Stimulated activated CD8-positive, alpha-beta memory T cell treated with anti-CD3 and anti-CD28 coated beads, Interleukin-12 subunit alpha, Interleukin-12 subunit beta, amount 100 ng/mL, for 24 hours (primary cell): ENCODE measurements around the gene C16orf92.

Experiments
- DNase-seq: peaks from one replicate; pipeline ENCODE4 v3.0.0-alpha.2; 2020; ENCODE audit errors: extremely low read depth

Gene C16orf92, protein sequence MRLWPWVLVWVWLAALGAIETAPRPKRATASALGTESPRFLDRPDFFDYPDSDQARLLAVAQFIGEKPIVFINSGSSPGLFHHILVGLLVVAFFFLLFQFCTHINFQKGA

DNA sequence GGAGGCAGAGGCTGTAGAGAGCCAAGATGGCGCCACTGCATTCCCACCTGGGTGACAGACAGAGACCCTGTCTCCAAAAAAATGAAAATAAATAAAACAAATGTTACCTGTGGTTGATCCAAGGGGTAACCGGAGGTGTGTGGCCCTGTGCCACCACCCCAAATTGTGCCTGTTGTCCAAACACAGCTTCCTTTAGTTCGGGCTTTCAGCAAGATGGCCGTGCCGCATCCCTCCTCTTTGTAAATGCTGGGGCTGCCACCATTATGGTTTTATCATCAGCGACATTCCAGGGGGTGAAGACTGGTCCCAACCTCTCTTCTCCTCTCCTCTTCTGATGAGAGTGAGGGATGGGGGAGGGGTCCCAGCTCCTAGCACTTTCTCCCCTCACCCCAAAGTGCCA lies at the start of gene C16orf92:
TSS of gene C16orf92 (plus strand) at position 312 of the 400 bp plus-strand sequence. CDS start 143 bp downstream, outside the sequence.
- DNase-seq: no peak

DNA sequence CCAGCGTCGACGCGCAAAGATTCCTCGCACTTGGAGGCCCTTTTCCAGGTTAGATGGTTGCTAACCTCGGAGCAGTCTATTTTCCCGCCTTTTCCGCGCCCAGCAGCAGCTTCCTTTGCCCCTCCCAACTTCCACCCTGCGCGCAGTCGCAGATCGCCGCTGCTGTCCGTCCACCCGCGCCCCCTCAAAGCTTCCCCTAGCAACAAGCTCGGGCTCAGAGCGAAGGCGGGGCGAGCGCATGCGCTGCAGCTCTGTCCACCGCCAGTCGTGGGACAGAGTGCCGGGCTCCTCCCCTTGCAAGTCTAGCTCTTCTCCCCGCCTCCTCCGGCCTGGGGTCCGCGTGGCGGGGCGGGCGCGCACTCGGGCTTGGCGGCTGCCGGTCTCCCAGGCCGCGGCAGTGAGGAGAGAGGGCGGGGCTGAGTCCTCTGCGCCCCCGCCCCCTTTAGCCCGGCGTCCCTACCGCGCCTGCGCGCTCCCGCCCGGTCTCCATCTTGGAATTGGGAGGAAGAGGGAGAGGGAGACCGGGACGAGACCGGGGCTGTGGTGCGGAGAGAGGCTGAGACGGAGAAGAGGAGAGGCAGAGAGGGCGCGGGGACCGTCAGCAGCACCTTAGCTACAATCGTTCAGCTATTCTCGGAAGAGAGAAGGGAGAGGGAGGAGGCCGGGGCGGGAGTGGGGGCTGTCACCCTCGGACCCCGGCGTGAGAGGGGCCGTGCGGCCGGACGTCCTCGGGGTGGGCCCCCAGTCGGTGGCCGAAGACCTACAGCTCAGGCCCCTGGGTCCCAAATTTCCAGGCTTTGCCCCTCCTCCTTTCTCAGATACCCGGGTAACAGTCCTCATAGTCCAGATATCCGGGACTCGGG lies 49.4 kb upstream of the C16orf92 start, which contains the start of gene TAOK2:
TSS of gene TAOK2 (plus strand) at position 485 of the 863 bp plus-strand sequence. CDS start 3,905 bp downstream, outside the sequence.
- DNase-seq: peak; percentile 95

DNA sequence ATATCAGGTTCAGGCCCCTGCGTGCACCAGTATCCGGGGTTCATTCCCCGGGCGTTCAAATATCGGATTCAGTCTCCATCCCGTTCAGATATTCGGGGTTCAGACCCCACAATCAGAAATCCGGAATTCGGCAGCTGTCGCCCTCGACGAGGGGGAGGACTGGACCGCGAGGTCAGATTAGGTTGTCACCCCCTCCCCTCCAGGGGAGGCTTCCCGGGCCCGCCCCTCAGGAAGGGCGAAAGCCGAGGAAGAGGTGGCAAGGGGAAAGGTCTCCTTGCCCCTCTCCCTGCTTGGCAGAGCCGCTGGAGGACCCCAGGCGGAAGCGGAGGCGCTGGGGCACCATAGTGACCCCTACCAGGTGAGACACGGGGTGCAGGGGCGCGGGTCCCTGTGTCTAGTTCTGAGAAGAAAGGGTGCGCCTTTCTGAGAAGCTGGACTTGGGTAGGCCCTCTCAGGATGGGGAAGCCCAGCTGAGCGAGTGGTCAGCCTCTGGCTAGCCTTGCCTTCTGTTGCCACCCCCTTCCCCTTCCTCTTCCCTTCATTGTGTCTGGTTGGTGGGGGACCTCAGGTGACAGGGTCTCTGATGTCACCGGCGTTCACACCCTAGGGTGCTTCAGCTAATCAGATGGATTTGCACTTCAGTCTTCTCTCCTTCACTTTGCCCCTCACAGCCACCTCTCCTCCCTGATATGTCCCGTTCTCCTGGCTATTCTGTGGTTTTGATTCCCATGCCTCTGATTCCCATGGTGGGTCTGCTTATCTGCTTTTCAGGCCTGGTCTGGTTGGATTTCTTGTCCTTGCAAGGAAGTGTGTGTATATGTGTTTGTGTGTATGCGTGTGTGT lies 48.5 kb upstream of the C16orf92 start:
- DNase-seq: no peak

DNA sequence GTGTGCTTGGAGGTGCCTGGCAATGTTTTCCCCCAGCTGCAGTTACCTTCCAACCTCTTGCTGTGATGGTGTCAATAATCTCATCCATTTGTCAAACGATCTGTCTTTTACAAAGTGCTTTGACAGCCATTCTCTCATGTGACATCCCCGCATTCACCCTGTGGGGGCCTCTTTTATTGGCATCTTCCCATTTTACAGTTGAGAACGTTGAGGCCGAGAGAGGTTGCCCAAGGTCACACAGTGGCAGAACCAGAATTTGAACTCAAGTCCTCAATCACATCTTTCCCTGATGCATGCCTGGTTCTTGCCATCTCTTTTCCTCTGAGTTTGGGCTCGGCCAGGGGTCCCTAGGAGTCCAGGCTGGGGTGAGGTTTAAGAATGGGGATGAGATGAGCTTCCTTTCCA lies 47.9 kb upstream of the C16orf92 start:
- DNase-seq: no peak

DNA sequence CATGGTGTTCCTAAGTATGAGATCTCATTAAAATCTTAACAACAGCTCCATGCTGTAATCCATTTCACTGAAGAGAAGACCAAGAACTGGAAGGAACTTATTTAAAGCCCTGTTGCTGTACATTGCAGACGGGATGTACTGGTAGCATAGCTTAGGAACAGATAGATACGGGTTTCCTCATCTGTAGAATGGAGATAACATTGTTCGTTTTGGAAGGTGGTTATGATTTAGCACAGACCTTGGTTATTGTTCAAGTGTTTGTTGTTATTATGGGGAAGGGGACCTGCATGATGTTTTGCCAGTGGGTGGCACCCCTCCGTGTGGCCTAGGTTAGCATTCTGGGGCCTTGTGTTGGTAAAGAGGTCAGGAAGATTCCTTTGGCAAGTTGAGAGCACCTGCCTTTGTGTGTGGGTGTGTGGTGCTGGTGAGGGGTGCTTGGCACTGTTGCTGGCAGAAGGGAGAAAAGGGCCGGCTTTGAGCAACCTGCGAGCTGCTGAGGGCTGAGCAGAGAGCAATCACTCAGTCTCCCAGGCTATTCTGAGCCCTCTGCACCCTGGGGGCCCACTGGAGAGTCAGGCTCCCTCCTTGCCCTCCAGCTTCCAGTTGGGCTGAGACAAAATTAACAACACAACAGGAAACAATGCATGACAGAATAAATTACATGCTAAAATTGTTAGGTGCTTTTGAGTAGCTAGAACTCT lies 47.0 kb upstream of the C16orf92 start:
- DNase-seq: no peak

DNA sequence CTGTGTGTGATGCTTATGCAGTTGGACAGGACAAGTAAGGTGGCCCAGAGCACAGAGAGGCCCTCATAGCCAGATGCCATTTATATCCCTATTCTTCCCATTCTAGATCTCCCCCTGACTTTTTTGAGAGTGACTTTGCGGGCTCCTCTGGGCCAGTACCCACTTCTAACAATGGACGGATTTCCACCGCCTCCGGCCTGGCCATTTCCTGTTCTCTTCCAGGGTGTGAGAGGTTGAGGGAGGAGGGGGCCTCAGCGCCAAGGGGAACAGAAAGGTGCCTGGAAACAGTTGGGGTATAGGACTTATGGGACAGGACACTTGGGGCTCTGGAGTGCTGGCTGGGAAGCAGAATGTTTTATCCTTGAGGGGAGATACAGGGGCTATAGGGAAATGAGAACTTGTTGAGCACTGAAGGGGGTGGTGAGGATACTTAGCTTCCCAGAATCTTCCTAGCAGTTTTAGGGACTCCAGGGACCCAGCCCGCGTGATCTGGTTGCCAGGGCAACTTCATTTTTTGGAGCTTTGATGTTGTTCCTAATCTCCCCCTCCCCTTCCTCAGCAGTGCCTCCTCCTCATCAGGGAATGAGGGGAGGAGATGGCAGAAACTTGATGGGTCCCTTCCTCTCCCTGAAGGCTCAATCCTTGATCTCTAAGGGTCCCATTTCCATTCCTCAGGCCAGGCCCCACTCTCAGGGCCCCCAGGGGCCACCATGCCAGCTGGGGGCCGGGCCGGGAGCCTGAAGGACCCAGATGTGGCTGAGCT lies 45.8 kb upstream of the C16orf92 start:
- DNase-seq: no peak

DNA sequence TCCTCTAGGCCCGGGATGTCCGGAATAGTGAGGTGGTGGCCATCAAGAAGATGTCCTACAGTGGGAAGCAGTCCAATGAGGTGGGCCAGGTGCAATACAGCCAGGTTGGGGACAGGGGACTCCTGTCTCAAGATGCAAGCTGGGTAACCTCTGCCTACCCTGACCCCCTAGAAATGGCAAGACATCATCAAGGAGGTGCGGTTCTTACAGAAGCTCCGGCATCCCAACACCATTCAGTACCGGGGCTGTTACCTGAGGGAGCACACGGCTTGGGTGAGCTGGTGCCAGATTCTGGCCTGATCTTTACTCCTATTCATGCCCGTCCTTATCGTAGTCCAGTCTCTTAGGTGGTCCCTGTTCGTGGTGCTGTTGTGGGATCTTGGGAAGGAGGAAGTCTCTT lies 44.9 kb upstream of the C16orf92 start:
- DNase-seq: no peak

DNA sequence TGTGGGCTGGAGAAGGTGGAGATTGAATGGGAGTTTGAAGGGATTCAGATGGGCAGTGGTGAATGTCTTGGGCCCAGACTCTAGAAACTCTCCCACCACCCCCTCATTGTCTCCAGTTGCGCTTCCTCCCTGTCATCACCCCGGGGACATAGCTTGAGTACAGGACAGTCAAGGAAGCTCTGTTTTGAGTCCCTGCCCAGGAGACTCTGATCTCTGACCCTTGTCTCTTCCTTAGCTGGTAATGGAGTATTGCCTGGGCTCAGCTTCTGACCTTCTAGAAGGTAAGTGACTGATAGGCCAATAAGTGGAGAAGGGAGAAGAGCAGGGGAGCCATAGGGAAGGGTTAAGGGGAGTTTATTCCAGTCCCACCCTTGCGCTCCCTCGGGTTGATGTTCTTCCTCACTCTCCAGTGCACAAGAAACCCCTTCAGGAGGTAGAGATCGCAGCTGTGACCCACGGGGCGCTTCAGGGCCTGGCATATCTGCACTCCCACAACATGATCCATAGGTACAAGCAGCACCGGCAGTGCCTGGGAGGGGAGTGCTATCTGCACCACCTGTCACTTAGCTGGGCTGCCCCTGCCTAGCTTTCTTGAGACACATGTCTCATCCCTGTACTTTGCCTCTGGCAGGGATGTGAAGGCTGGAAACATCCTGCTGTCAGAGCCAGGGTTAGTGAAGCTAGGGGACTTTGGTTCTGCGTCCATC lies 44.3 kb upstream of the C16orf92 start:
- no peak for DNase-seq

DNA sequence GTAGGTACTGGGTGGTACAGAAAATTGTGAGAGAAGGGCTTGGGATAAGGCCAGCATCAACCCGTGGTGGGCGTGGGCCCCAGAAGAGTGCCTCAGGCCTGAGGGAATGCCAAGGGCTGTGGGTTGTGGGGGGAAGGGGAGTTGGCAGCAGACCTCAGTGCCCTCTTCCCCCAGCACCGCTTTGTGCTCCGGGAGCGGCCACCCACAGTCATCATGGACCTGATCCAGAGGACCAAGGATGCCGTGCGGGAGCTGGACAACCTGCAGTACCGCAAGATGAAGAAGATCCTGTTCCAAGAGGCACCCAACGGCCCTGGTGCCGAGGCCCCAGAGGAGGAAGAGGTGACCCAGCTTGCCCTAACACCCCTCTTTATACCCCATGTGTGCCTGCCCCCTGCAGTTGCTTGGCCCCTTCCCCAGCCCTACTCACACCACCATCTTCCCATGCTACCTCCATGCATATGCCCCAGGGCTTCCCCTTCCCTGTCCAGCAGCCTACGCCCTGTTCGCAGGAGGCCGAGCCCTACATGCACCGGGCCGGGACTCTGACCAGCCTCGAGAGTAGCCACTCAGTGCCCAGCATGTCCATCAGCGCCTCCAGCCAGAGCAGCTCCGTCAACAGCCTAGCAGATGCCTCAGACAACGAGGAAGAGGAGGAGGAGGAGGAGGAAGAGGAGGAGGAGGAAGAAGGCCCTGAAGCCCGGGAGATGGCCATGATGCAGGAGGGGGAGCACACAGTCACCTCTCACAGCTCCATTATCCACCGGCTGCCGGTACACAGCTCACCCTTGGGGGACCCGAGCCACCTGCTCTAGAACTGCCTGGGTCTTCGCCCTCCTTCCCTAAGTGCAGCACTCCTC lies 40.2 kb upstream of the C16orf92 start:
- DNase-seq: no peak

DNA sequence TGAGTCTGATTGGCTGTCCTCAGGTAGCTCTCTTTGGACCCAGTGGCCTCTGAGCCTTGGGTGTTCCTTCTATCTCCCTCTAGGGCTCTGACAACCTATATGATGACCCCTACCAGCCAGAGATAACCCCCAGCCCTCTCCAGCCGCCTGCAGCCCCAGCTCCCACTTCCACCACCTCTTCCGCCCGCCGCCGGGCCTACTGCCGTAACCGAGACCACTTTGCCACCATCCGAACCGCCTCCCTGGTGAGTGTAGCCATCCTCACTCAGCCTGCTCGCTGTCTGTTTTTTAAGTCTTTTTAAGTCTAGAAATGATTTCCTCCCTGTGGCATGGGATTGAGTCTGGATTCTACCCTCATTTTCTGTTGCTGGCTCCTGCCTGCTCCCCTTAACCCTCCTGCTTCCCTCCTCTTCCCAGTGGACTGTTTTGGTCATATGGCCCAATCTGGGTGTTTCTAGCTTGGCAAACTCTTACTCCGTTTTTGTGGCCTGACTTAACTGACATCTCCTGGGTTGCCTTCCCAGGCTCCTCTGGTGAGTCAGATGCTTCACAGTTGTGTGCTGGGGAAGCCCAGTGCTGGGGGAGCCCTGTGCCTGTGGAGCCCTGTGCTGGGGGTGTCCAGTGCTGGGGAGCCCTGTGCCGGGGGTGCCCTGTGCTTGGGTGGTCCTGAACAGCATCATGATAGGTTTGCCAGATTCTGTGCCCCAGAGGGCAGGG lies 39.4 kb upstream of the C16orf92 start:
- DNase-seq: no peak

DNA sequence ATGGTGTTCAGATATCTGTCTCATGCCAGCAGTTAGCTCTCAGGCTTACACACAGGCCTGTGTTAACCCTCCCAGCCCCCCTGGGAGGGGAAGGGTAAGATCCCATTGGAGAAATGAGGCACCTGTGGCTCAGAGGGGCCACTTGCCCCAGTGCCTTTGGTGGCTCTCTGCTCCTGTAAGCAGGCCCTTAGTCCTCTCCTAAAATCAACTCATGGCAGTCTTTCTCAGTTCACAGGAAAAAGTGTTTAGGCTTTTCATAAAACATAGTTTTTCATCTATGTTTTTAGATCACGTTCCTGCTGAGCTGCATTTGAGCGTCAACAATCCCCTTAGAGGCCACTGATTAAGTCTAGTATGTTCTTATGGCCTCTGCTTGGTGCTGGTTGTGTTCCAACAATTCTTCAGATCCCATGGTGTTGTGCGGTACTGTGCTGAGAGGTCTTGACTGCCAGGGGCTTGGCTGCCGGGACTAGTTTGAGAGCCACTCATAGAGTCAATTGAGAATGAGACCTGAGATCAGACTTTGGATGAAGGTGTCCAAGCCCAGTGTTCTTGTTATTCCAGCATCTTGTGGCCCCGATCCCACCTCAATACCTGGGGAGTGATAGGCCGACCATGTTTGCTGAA lies 38.7 kb upstream of the C16orf92 start:
- no peak for DNase-seq

DNA sequence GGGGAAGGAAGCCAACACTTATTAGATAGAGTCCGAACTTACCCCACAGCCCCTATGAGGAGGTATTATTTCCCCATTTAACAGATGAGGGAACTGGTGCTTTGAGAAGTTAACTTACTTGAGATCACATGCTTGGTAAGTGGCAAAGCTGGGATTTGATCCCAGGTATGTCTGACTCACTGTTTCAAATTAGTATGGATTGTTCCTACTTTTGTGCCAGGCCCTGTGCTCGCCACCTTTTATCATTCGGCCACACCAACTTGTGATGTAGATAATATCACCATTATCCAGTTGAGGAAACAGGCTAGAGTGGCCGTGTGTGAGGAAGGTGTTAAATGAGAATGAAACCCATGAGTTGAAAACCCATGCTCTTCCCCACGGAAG lies 38.2 kb upstream of the C16orf92 start:
- no peak for DNase-seq

DNA sequence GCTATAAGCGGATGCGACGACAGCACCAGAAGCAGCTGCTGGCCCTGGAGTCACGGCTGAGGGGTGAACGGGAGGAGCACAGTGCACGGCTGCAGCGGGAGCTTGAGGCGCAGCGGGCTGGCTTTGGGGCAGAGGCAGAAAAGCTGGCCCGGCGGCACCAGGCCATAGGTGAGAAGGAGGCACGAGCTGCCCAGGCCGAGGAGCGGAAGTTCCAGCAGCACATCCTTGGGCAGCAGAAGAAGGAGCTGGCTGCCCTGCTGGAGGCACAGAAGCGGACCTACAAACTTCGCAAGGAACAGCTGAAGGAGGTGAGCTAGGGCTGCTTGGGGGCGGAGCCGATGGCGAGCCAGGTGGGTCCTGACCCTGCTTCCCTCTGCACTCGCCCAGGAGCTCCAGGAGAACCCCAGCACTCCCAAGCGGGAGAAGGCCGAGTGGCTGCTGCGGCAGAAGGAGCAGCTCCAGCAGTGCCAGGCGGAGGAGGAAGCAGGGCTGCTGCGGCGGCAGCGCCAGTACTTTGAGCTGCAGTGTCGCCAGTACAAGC lies 37.7 kb upstream of the C16orf92 start:
- no peak for DNase-seq

DNA sequence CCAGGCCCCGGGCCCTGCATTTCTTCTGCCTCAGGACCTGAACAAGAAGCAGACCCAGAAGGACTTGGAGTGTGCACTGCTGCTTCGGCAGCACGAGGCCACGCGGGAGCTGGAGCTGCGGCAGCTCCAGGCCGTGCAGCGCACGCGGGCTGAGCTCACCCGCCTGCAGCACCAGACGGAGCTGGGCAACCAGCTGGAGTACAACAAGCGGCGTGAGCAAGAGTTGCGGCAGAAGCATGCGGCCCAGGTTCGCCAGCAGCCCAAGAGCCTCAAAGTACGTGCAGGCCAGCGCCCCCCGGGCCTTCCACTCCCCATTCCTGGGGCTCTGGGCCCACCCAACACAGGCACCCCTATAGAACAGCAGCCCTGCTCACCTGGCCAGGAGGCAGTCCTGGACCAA lies 36.8 kb upstream of the C16orf92 start:
- DNase-seq: no peak

DNA sequence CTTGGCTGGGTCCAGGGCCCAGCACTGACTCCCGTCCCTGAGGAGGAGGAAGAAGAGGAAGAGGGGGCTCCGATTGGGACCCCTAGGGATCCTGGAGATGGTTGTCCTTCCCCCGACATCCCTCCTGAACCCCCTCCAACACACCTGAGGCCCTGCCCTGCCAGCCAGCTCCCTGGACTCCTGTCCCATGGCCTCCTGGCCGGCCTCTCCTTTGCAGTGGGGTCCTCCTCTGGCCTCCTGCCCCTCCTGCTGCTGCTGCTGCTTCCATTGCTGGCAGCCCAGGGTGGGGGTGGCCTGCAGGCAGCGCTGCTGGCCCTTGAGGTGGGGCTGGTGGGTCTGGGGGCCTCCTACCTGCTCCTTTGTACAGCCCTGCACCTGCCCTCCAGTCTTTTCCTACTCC lies 36.1 kb upstream of the C16orf92 start:
- DNase-seq: no peak

DNA sequence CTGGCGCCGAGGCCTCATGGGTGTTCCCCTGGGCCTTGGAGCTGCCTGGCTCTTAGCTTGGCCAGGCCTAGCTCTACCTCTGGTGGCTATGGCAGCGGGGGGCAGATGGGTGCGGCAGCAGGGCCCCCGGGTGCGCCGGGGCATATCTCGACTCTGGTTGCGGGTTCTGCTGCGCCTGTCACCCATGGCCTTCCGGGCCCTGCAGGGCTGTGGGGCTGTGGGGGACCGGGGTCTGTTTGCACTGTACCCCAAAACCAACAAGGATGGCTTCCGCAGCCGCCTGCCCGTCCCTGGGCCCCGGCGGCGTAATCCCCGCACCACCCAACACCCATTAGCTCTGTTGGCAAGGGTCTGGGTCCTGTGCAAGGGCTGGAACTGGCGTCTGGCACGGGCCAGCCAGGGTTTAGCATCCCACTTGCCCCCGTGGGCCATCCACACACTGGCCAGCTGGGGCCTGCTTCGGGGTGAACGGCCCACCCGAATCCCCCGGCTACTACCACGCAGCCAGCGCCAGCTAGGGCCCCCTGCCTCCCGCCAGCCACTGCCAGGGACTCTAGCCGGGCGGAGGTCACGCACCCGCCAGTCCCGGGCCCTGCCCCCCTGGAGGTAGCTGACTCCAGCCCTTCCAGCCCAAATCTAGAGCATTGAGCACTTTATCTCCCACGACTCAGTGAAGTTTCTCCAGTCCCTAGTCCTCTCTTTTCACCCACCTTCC lies 35.5 kb upstream of the C16orf92 start:
- no peak for DNase-seq

DNA sequence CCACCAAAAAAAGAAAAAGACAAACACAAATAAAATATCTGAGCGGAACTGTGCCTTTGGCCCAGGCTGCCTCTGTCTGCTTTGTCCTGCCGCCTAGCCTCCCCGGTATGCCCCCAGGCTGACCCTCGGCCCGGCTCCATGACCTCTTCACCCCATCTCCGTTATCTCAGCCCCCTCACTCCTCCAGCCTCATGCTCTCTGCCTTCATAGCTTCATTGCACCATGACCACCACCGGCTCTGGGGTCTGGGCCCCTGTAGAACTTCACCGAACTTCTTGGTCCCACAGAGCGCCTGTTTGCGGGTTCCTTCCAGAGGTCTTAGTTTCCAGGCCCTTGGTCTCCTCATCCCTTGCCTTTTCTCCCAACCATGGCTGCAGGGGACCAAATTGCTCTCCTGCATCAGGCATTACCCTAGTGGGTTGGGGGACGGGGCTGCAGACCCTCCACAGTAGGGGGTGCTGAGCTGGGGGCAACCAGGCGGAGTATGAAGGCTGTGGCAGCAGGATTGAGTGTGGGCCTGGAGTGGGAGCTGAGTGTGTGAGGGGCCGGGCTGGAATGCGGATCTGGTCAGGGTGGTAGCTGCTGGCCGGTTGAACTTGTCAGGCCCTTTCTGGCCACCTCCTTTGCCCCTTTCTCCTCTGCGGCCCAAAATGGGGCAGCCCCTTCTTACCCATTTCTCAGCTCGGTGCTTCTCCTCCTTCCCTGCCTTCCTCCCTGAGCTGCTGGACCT lies 34.5 kb upstream of the C16orf92 start:
- no peak for DNase-seq
